T1000 (cell line): Measurements from ENCODE around the gene NOSIP.
"Not testable (repeated sequence)": the region's sequence is repeated elsewhere in the genome, so short reads cannot be mapped to it uniquely, and the experiment has no call there.

ENCODE experiments used
- DNase-seq: peaks from one replicate; lab custom pipeline; 2025; ENCODE audit warnings: mixed read lengths; lab: John Stamatoyannopoulos, UW

The NOSIP gene, protein sequence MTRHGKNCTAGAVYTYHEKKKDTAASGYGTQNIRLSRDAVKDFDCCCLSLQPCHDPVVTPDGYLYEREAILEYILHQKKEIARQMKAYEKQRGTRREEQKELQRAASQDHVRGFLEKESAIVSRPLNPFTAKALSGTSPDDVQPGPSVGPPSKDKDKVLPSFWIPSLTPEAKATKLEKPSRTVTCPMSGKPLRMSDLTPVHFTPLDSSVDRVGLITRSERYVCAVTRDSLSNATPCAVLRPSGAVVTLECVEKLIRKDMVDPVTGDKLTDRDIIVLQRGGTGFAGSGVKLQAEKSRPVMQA

DNA sequence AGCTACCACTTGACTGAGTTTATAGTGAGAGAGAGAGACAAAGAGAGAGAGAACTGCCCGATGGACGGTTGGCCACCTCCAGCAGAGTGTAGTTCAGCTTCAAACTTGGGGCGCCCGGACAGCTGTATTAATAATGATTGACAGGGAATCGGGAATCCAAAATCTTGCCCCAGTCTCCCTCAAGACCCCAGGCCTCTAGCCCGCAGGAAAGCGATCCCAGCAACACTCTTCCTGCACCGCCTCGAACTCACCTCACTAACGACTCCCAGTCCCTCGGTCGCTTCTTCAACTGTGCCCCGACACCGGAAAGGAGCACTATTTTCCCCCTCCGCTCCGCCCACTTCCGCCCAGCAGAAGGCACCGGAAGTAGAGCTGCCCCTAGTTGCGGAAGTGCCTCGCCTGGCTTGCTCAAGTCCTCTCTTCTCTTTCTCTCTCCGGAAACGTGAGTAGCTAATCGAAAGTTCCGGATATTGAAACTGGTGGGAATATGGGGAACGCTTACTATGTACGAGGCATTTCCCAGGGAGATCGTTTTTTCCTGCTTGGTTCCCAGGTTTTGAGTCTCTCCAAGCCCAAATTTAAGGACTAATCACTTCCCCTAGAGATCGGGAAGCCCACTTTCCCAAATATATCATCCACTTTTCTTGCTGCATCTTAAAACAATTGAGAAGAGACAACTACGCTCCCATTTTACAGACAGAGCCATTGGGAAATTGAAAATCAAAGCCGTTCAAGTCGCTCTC, at the start of gene NOSIP:
Gene NOSIP (minus strand): TSS at position 293 of the 743 bp plus-strand sequence. CDS start 19,865 bp downstream, outside the sequence.
- DNase-seq, result peak; percentile 82

DNA sequence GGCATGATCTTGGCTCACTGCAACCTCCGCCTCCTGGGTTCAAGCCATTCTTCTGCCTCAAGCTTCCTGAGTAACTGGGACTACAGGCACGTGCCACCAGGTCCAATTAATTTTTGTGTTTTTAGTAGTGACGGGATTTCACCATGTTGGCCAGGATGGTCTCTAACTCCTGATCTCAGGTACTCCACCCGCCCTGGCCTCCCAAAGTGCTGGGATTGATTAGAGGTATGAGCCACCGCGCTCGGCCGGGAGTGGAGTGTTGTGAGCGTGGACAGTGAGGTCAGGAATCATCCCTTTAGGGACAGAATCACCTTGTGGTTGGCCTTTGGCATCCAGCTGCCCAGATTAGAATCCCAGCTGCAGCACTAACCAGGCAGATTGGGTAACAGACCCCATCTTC, 49.3 kb upstream of the NOSIP start:
- no peak for DNase-seq

DNA sequence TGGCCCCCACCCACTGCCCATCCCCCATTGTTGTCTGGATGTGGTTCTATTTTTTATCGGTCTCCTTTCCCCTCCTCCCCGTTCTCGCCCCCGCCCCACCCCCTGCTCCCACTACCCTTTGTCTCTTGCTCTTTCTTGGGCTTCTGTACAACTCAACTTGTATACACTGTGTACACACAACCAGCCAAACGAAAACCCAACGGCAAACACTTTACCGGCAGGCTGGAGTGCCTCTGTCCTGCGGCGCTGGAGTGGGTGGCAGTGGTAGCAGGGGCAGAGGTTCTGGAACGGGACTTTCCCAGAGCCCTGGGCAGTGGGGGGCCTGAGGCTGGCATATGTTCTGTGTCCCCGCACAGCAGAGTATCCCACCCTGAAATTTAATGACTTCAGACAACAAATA, 45.9 kb upstream of the NOSIP start:
- DNase-seq, result no peak

DNA sequence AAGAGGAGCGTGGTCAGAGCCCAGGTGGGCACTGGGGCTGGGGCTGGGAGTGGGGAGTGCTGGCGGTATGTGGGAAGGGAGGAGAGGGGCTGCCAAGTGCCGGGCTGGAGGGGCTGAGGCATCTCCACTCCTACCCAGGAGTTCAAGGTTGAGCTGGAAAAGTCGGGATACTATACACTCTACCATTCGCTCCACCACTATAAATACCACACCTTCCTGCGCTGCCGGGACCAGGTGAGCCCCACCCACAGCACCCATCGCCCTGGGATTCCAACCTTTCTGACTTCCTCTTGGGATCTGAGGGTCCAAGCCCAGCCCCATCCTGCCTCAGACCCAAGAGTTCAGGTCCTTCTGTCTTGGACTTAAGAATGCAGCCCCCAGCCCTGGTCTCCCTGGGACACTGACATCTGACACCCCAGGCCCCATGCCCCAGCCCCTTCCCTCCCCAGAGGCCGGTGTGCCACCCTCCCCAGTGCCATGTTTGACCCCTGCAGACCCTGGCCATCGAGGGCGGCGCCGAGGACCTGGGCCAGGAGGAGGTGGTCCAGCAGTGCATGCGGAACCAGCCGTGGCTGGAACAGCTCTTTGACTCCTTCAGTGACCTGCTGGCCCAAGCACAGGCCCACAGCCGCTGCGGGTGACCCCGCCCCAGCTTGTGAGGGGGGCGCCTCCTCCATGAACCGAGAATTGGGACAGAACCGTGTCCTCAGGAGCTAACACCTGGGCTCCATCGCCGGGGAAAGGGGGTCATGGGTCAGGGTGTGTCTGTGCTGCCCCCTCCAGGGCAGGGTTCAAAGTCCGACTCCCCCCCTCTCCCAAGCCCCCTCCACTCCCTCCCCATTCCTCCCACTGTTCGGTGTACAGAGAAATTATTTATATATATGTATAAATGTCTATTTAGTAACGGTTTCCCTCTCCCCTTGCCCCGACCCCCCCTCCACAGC, 44.9 kb upstream of the NOSIP start:
- DNase-seq, result no peak

DNA sequence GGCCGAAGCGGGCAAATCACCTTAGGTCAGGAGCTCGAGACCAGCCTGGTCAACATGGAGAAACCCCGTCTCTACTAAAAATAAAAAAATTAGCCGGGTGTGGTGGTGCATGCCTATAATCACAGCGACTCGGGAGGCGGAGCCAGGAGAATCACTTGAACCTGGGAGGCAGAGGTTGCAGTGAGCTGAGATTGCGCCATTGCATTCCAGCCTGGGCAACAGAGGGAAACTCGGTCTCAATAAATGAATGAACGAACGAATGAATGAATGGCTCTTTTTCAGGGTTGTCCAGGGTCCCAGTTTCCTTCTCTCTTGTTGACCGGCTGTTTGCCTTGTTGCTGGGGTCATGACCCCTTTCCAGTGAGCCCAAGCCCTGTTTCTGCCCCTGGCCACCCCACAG, 37.5 kb upstream of the NOSIP start:
- not testable (repeated sequence) for DNase-seq

DNA sequence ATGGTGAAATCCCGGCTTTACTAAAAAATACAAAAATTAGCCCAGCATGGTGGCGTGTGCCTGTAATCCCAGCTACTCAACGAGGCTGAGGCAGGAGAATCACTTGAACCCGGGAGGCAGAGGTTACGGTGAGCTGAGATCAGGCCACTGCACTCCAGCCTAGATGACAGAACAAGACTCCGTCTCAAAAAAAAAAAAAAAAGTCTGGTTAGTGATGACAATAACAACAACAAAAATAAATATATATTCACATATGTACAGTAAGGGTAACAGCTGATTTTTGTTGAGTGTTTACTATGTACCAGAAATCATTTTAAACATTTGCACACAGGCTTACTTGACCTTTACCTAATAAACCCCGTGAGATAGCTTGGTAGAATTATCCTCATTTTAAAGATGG, 36.6 kb upstream of the NOSIP start:
- no peak for DNase-seq

DNA sequence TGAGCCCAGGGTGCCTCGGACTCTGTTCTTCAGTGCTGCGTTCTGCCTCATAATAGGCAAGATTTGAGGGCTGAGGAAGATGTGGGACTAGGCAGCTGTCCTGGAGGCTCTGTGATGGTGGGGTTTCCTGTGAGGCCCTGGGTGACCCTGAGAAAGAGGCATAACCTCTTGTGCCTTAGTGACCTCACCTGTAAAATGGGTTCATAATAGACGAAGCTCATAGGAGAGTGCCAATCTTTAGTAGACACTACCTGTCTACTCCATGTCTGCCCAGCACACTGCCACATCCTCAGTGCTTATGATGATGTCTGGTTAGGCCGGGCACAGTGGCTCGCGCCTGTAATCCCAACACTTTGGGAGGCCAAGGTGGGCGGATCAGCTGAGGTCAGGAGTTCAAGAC, 36.2 kb upstream of the NOSIP start:
- DNase-seq, result no peak

DNA sequence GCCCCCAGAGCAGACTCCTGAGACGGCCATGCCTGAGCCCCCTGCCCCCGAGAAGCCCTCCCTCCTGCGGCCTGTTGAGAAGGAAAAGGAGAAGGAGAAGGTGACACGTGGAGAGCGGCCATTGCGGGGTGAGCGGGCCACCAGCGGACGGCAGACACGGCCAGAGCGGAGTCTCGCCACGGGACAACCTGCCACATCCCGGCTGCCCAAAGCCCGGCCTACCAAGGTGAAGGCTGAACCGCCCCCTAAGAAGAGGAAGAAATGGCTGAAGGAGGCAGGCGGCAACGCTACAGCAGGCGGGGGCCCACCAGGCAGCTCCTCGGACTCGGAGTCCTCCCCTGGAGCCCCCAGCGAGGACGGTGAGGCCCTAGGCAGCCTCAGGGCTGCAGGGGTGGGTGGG, 35.5 kb upstream of the NOSIP start:
- DNase-seq, result no peak

DNA sequence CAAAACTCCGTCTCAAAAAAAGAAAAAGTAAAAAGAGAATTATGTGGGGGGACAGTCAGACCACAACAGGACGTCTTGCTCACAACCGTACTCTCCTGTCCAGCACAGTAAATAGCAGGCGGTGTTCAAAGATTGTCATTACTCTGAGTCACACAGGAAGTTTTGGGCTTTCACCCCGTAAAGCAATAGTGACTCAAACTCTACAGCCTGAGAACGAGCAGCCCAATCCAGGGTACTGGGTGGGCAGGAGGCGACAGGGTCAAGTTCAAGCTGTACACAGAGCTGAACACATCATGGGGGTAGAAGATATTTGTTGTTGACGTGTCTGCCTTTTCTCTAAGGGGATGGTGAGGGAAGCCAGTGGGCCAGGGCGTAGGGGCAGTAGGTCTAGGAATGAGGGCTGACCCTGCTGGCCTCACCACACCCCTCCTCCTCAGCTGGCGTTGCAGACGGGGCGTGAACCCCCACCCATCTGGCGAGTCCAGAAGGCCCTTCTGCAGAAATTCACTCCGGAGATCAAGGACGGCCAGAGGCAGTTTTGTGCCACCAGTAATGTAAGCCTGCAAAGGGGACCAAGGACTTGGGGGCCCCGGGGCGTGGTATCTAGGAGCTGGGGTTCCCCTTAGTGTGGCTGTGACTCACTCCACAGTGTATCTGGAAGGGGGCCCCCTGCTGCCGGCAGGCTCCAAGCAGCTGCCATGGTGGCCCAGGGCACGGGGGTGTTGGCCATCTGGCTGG, 33.9 kb upstream of the NOSIP start:
- DNase-seq, result peak; percentile 45

DNA sequence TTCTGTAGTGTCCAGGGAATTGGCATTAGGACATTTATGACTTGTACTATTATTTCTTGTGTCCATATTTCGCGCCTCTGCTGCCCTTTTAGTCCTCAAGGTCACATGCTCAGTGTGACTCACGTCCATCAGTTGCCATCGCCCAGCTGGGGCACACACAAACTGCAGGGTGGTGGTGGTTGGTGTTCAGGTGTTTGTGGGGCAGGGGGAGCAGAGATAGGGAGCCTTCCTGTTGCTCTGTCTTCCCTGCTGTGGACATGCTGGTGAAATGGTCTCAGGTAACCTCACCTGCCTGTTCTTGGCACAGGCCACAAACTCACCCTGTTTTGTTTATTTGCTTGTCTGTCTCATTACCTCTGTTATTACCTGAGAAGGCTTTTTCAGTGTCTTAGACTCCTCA, 33.0 kb upstream of the NOSIP start:
- no peak for DNase-seq

DNA sequence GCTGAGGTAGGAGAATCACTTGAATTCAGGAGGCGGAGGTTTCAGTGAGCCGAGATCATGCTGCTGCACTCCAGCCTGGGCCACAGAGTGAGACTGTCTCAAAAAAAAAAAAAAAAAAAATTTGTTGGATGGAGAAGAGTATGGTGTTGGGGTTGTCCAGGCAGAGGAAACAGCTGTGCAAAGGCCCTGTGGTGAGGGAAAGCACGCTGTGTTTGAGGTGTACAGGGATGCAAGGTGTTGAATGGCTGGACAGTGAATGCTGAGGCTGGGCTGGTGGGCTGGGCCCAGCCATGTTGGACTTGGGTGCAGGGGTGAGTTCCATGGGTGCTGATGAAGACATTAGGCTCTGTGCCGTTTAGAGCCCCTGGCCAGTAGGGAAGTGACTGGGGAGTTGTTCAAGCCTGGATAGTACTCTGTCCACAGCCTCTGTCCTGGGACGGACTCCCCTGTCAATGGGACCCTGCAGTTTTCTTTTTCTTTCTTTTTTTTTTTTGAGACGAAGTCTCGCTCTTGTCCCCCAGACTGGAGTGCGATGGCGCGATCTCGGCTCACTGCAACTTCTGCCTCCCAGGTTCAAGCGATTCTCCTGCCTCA, 29.2 kb upstream of the NOSIP start:
- DNase-seq, result no peak

DNA sequence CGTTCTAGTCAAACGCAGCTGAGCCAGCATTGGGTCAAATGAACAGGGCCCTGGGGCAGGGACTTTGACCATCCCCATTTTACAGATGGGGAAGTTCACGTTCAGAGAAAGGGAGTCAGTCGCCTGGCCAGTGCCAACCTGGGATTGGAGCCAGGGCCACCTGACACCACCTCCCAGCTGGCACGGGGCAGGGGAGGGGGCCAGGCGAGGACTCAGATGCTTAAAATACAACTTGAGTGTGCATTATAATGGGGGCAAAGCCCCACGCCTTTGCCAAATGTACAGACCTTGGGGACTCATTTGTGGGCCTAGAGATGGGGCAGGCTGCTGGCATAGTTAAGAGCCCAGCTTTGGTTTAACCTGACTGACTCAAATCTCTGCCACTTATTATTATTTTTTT, 25.2 kb upstream of the NOSIP start:
- DNase-seq, result no peak

DNA sequence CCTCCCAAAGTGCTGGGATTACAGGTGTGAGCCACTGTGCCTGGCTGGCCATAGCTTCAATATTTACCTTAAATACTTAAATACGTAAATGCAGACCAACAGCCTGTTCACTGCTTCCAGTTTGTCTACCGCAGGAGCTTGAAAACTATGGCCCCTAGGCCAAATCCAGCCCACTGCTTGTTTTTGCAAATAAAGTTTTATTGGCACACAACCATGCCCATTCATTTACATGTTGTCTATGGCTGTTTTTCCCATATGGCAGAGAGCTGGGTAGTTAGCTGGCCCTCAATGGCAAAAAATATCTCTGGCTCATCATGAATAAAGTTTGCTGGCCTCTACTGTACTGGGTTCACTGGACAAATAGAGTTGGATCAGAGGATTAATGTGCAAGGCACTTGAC, 22.4 kb upstream of the NOSIP start:
- no peak for DNase-seq

DNA sequence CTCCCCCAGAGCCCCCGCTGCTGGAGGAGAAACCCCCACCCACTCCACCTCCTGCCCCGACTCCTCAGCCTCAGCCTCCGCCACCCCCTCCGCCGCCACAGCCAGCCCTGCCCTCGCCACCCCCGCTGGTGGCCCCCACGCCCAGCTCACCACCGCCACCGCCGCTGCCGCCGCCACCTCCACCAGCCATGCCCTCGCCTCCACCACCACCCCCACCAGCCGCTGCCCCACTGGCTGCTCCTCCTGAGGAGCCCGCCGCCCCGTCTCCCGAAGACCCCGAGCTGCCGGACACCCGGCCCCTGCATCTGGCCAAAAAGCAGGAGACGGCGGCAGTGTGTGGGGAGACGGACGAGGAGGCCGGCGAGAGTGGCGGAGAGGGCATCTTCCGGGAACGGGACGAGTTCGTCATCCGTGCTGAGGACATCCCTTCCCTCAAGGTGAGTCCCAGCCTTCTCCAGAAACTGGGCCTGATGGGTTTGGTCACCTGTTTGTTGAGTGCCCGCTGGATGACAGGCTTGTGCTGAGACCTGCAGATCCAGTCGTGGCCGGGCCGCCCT, 21.2 kb upstream of the NOSIP start:
- DNase-seq, result no peak

DNA sequence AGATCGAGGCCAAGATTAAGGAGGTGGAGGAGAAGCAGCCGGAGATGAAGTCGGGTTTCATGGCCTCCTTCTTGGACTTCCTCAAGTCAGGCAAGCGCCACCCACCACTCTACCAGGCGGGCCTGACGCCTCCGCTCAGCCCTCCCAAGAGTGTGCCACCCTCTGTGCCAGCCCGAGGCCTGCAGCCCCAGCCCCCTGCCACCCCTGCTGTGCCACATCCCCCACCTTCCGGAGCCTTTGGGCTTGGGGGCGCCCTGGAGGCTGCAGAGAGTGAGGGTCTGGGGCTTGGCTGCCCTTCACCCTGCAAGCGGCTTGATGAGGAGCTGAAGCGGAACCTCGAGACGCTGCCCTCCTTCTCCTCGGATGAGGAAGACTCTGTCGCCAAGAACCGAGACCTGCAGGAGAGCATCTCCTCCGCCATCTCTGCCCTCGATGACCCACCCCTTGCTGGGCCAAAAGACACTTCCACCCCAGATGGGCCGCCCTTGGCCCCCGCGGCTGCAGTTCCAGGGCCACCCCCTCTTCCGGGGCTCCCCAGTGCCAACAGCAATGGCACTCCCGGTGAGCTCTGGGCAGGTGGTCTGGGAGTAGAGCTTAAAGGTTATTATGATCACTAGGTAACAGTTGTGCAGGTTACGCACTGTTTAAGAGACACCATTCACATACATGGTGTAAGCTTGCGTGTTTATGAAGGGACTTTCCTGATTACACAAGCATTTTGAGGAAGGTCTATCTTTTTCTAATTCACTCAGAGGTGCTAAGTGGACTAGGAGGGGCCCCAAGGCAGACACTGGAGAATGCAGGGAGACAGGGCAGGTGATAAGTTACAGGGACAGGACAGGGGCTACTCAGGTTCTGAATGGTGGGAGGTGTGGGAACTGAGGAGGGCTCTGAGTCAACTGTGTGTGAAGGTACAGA, 19.3 kb upstream of the NOSIP start:
- DNase-seq, result no peak

DNA sequence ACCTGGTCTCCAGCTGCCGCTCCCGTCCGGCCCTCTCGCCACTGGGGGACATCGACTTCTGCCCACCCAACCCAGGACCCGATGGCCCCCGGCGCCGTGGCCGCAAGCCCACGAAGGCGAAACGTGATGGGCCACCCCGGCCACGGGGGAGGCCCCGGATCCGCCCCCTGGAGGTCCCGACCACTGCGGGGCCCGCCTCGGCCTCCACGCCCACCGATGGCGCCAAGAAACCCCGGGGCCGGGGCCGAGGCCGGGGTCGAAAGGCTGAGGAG, 17.3 kb upstream of the NOSIP start:
- DNase-seq, result no peak

DNA sequence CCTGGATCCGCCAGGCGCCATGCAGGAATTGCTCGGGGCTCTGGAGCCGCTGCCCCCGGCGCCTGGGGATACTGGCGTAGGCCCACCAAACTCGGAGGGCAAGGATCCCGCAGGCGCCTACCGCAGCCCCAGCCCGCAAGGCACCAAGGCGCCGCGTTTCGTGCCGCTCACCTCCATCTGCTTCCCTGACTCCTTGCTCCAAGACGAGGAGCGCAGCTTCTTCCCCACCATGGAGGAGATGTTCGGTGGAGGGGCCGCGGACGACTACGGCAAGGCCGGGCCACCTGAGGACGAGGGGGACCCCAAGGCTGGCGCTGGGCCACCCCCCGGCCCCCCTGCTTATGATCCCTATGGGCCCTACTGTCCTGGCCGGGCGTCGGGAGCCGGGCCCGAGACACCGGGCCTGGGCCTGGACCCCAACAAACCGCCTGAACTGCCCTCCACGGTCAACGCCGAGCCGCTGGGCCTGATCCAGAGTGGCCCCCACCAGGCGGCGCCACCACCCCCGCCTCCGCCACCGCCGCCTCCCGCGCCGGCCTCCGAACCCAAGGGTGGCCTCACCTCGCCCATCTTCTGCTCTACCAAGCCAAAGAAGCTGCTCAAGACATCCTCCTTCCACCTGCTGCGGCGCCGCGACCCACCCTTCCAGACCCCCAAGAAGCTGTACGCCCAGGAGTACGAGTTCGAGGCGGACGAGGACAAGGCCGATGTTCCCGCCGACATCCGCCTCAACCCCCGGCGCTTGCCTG, 16.8 kb upstream of the NOSIP start:
- no peak for DNase-seq

DNA sequence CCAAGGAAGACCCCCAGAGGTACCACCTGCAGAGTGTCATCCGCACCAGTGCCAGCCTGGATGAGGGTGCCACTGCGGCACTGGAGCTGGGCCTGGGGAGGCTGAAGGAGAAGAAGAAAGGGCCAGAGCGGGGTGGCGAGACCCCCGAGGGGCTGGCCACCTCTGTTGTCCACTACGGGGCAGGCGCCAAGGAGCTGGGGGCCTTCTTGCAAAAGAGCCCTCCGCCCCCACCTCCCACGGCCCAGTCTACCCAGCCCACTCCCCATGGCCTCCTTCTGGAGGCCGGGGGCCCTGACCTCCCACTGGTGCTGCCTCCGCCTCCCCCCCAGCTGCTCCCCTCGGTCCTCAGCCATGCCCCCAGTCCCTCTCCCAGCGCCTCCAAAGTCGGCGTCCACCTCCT, 16.1 kb upstream of the NOSIP start:
- no peak for DNase-seq

DNA sequence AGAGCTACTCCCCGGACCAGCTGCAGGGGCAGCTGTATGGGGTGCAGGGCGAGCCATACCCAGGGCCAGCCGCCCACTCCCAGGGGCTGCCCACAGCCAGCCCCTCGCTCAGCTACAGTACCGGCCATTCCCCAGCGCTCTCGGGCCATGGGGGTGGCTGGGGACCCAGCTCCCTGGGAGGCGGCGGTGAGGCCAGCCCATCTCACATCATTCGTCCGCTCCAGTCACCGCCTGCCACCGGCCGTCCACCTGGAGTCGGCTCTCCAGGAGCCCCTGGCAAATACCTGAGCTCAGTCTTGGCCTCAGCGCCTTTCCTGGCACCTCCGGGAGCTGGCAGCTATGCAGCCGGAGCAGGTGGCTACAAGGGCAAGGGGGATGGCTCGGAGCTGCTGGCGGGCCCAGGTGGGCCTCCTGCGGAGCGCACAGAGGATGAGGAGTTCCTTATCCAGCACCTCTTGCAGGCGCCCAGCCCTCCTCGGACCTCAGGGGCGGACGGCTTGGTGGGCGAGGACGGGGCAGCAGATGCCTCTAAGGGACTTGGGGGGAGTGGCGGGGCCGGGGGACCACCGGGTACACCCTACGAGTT, 15.6 kb upstream of the NOSIP start:
- DNase-seq, result no peak
